ENCODE data around the gene COX7A2L. TPM values are rescaled to one million over a fixed set of nuclear protein-coding genes. Genes with fewer than 3 reads are reported as not detected.

Gene COX7A2L
- total and polyA plus RNA-seq, 4 experiments from 2014 or later, result 77.2 to 267 (median 124) TPM

DNA sequence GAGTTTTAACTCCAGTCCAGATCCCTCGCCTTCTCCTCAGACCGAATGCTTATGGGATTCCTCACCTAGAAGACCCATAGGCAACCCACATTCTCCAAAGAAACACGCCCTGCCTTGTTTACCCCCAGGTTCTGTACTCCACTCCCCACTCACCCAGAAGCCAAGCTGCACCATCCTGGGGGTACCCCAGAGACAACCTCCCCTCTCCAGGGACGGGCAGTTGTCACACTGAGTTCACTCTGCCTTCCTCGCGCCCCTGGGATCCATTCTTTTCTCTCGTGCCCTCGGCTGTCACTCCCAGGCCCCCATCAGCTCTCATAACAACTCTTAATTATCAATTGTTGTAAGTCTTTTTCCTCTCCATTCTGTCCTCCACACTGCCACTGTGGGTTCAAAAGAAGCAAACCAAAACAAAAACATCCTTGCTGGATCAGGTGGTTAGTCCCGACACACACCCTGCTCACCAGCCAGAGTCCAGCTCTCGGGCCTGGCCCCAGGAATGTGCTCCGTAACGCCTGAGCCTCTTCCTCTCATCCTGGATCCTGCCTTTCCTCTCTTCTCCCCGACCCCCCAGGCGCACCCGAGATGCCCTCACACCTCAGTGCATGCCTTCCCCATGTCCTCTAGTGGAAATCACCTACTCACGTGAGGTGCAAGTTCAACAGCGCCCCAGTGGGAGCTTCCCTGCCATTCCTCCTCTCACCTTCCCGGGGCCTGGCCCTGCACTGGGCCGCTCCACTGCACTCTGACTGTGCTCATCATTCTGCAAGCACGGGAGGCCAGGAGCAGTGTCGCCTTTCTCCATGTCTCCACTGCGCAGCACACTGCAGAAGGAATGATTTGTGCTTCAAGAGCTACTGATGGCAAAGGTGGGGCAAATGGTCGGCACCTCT lies 20.7 kb downstream of the COX7A2L start:
- H3K36me3 ChIP-seq (ENCODE audit: insufficient read depth, low read length), result no peaks in the 10 kb centered on the region
- H3K4me3 ChIP-seq (ENCODE audit: low read length in 2 of 2), result no peak overlapping the region
- H3K4me1 ChIP-seq (ENCODE audit: insufficient read depth, low read length), result peaks cover 16% of the 10 kb centered on the region
- Mint-ChIP-seq H3K27ac (peak overlapping the region; percentile 33 to 91 (median 73)), H3K4me1 (peaks cover 19 to 33% (median 25%) of the 10 kb centered on the region in 4 donors), H3K4me3 (peak overlapping the region in 3 of 8 donors; percentile 7 to 49 (median 47)), H3K27me3 (no peaks in the 10 kb centered on the region), H3K9me3 (peaks cover 0 to 13% (median 2%) of the 10 kb centered on the region in 8 donors), H3K36me3 (peaks cover 63 to 79% of the 10 kb centered on the region in 2 donors)
- intact Hi-C loops (cut with micrococcal nuclease), result no loop called here
- no peak overlapping the region for H3K27ac ChIP-seq (ENCODE audit: low read depth, low read length)
- ChIA-PET CTCF (ENCODE audit: partially characterized antibody) (no interaction called here), POLR2A (ENCODE audit: partially characterized antibody) (no interaction called here)
- DNase-seq, result no peak
- no peaks in the 10 kb centered on the region for H3K27me3 ChIP-seq (ENCODE audit: insufficient read depth, low read length)
- H3K9me3 ChIP-seq (ENCODE audit: control insufficient read depth in 1 of 2, low read length in 2 of 2), result no peaks in the 10 kb centered on the region

DNA sequence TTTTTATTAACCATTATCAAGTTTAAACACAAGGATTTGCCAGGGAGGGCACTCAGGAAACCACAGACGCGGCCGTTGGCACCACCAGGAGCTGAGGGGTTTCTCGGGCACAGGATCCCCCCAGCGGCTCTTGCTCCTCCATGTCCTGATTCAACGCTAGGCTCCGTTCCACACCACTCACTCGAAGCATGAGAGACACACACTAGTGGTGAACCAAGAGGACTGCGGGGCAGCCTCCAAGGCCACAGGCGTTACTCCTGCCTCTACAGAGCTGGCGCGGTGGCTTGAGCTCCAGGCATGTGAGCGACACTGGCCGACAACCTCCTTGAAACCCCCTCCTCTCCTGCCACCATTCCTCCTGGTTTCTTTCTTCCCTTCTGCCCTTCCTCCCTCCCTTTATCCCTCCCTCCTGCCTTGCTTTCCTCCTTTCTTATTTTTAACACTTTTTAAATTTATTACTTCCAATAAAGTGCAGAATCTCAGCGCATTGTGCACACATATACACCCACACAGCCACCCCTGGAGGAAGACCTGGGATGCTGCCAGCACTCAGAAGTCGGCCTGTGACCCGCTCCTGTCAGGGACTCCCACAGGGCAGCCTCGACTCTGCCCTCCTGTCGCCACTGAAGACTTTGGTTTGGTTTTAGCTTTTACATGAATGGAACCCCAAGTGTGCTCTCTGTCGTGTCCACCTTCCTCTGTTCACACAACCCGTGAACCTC lies 21.7 kb downstream of the COX7A2L start:
- H3K27me3 ChIP-seq (ENCODE audit: insufficient read depth, low read length), result no peaks in the 10 kb centered on the region
- peaks cover 0 to 13% (median 2%) of the 10 kb centered on the region in 8 donors for H3K9me3 Mint-ChIP-seq
- POLR2A ChIA-PET (ENCODE audit: partially characterized antibody), result no interaction called here
- H3K4me3 Mint-ChIP-seq, result no peak overlapping the region
- H3K27ac ChIP-seq (ENCODE audit: low read depth, low read length), result no peak overlapping the region
- H3K4me1 Mint-ChIP-seq, result peaks cover 19 to 33% (median 25%) of the 10 kb centered on the region in 4 donors
- no peaks in the 10 kb centered on the region for H3K9me3 ChIP-seq (ENCODE audit: control insufficient read depth in 1 of 2, low read length in 2 of 2)
- peaks cover 62 to 77% of the 10 kb centered on the region in 2 donors for H3K36me3 Mint-ChIP-seq
- intact Hi-C loops (cut with micrococcal nuclease), result no loop called here
- H3K36me3 ChIP-seq (ENCODE audit: insufficient read depth, low read length), result no peaks in the 10 kb centered on the region
- CTCF ChIA-PET (ENCODE audit: partially characterized antibody), result no interaction called here
- DNase-seq, result no peak
- no peak overlapping the region for H3K4me3 ChIP-seq (ENCODE audit: low read length in 2 of 2)
- peak overlapping the region in 6 of 7 donors; percentile 33 to 83 (median 73) for H3K27ac Mint-ChIP-seq
- no peaks in the 10 kb centered on the region for H3K27me3 Mint-ChIP-seq
- peaks cover 16% of the 10 kb centered on the region for H3K4me1 ChIP-seq (ENCODE audit: insufficient read depth, low read length)

DNA sequence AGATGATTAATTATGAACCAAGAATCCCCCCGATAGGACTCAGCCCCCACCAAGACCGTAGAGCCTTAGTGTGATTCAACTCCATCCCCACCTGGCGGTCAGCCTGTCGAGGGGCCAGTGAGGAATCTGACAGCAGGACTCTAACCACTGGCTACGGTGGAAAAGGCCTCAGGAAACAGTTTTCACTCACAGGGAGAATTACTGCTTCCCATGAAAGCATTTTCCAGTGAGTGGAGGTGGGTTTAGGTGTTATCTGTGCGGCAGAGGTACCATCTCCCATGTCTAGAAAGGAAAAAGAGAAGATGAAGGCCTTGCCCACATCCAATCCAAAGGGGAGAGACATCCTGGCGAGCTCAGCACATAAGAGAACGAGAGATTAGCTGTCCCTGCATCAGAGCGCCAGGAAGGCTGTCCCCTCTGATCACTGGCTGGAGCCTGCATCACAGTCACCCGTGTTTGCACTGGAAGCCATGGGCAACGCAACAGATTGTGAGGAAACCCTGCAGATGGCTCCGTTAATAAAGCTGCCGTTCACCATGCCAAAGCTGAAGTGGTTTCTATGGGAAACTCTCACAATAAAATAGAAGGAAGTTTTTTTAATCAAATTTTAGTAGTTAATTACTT lies 22.3 kb downstream of the COX7A2L start:
- no peak overlapping the region for H3K27ac ChIP-seq (ENCODE audit: low read depth, low read length)
- Mint-ChIP-seq H3K9me3 (peaks cover 0 to 13% (median 2%) of the 10 kb centered on the region in 8 donors), H3K4me3 (no peak overlapping the region), H3K27me3 (no peaks in the 10 kb centered on the region), H3K27ac (peak overlapping the region in 2 of 7 donors; percentile 81 to 83), H3K36me3 (peaks cover 65 to 81% of the 10 kb centered on the region in 2 donors), H3K4me1 (peaks cover 17 to 33% (median 23%) of the 10 kb centered on the region in 4 donors)
- H3K9me3 ChIP-seq (ENCODE audit: control insufficient read depth in 1 of 2, low read length in 2 of 2), result no peaks in the 10 kb centered on the region
- peaks cover 5% of the 10 kb centered on the region for H3K36me3 ChIP-seq (ENCODE audit: insufficient read depth, low read length)
- no peak overlapping the region for H3K4me3 ChIP-seq (ENCODE audit: low read length in 2 of 2)
- DNase-seq, result no peak
- CTCF ChIA-PET (ENCODE audit: partially characterized antibody), result no interaction called here
- peaks cover 16% of the 10 kb centered on the region for H3K4me1 ChIP-seq (ENCODE audit: insufficient read depth, low read length)
- POLR2A ChIA-PET (ENCODE audit: partially characterized antibody), result interaction anchor here (0.7 kb wide), 1 partner anchor 8 kb away, joined by 4 read pairs; no protein-coding TSS in a partner anchor
- intact Hi-C loops (cut with micrococcal nuclease), result no loop called here
- no peaks in the 10 kb centered on the region for H3K27me3 ChIP-seq (ENCODE audit: insufficient read depth, low read length)

DNA sequence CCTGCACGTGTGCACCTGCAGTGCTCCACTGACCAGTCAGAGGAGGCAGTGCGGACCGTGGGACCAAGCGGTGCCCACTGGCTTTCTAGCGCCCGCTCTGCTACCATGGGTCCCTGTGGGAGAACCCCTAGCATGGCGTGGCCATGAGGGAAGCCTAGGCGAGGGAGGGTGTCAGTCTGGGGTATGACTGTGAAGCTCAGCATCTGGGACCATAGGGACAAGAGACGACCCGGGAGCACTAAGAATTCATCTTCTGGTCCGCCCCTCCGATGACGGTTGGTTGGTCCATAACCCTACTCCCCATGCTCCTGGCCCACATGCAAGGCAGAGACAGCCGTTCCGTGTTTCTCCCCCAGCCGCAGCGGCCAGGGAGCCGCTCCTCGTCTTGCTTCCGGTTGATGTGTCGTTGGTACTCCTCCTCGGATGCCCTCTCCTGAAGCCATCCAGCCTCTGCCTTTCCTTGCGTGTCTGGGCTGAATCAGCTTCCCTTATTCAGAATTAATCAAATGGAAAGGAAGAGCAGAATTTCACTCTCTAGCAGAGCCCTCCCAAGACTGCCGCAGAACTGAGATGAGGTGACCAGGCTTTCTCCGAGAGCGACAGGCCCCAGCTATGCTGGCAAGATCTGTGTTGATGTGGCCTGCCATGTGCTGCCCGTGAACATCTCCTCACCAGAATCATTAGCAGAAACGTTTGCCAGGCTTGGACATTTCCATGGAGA lies 23.0 kb downstream of the COX7A2L start:
- peaks cover 16% of the 10 kb centered on the region for H3K4me1 ChIP-seq (ENCODE audit: insufficient read depth, low read length)
- intact Hi-C loops (cut with micrococcal nuclease), result no loop called here
- H3K36me3 ChIP-seq (ENCODE audit: insufficient read depth, low read length), result peaks cover 12% of the 10 kb centered on the region
- H3K27me3 ChIP-seq (ENCODE audit: insufficient read depth, low read length), result no peaks in the 10 kb centered on the region
- POLR2A ChIA-PET (ENCODE audit: partially characterized antibody), result interaction anchor here (0.7 kb wide), 1 partner anchor 9 kb away, joined by 4 read pairs; no protein-coding TSS in a partner anchor
- no peak overlapping the region for H3K27ac ChIP-seq (ENCODE audit: low read depth, low read length)
- peaks cover 0 to 11% (median 2%) of the 10 kb centered on the region in 8 donors for H3K9me3 Mint-ChIP-seq
- H3K27ac Mint-ChIP-seq, result peak overlapping the region in 3 of 7 donors; percentile 18 to 83 (median 81)
- H3K36me3 Mint-ChIP-seq, result peaks cover 65 to 81% of the 10 kb centered on the region in 2 donors
- no peak overlapping the region for H3K4me3 Mint-ChIP-seq
- no peaks in the 10 kb centered on the region for H3K27me3 Mint-ChIP-seq
- H3K9me3 ChIP-seq (ENCODE audit: control insufficient read depth in 1 of 2, low read length in 2 of 2), result no peaks in the 10 kb centered on the region
- no peak for DNase-seq
- CTCF ChIA-PET (ENCODE audit: partially characterized antibody), result interaction anchor here (0.9 kb wide), 1 partner anchor 9 kb away, joined by 3 read pairs; no protein-coding TSS in a partner anchor
- no peak overlapping the region for H3K4me3 ChIP-seq (ENCODE audit: low read length in 2 of 2)
- peaks cover 13 to 26% (median 18%) of the 10 kb centered on the region in 4 donors for H3K4me1 Mint-ChIP-seq

DNA sequence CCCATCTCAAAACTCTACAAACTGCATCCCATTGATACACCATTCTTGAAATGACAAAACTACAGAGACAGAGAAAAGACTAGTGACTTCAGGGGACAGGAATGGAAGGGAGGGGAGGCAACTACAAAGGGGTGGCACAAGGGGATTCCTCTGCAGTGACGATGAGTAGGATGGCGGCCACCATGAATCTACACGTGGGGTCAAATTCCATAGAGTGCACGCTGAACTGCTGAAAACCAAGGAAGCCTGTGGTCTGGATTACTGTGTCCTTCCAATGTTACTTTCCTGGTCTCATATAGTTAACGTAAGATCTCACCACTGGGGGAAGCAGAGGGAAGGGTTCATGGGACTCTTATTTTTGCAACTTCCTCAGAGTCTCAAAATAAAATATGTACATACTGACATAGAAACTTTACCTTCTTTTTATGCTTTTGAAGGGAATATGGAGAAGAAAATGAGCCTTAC lies 23.6 kb downstream of the COX7A2L start:
- POLR2A ChIA-PET (ENCODE audit: partially characterized antibody), result no interaction called here
- H3K4me1 Mint-ChIP-seq, result peaks cover 11 to 22% (median 15%) of the 10 kb centered on the region in 4 donors

DNA sequence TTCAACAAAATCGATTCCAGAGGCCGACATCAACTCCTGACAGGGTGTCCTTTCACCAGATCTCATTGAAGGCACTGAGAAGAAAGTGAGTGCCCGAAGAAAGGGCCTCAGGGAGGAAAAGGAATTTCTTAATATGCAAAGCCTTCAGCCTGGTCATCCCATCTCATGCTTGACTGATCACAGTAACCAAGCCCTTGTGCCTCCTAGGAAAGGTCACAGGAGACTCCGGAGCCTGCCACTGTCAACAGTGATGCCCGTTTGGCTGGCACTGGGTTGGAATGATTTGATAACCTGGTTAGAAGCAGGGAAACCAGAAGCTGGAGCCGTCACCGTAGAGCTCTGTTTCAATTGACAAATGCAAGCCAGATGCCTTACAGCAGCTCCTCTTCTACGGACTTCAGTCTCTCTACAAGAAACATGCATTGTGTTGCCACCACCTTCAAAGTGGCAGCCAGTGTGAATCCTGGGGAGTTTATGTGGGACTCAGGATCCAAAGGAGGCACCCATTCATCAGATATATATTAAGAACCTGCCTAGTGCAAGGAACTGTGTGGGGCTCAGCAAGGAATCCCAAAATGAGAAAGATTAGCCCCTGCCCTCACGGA lies 24.6 kb downstream of the COX7A2L start:
- DNase-seq, result no peak
- ChIA-PET CTCF (ENCODE audit: partially characterized antibody) (interaction anchor here (1.0 kb wide), 1 partner anchor 8 kb away, joined by 3 read pairs; no protein-coding TSS in a partner anchor), POLR2A (ENCODE audit: partially characterized antibody) (no interaction called here)
- peaks cover 0 to 8% (median 2%) of the 10 kb centered on the region in 8 donors for H3K9me3 Mint-ChIP-seq
- no peaks in the 10 kb centered on the region for H3K27me3 Mint-ChIP-seq
- no peak overlapping the region for H3K4me3 ChIP-seq (ENCODE audit: low read length in 2 of 2)
- peaks cover 67 to 85% of the 10 kb centered on the region in 2 donors for H3K36me3 Mint-ChIP-seq
- H3K4me3 Mint-ChIP-seq, result no peak overlapping the region
- H3K4me1 ChIP-seq (ENCODE audit: insufficient read depth, low read length), result peaks cover 1% of the 10 kb centered on the region
- H3K9me3 ChIP-seq (ENCODE audit: control insufficient read depth in 1 of 2, low read length in 2 of 2), result no peaks in the 10 kb centered on the region
- no peaks in the 10 kb centered on the region for H3K27me3 ChIP-seq (ENCODE audit: insufficient read depth, low read length)
- intact Hi-C loops (cut with micrococcal nuclease), result no loop called here
- H3K27ac ChIP-seq (ENCODE audit: low read depth, low read length), result no peak overlapping the region
- H3K36me3 ChIP-seq (ENCODE audit: insufficient read depth, low read length), result peaks cover 27% of the 10 kb centered on the region
- peaks cover 8 to 13% (median 9%) of the 10 kb centered on the region in 4 donors for H3K4me1 Mint-ChIP-seq
- H3K27ac Mint-ChIP-seq, result peak overlapping the region in 1 of 7 donors; percentile 83

More for the DNA sequence above, 23.6 kb downstream of the COX7A2L start:
- CTCF ChIA-PET (ENCODE audit: partially characterized antibody), result interaction anchor here (0.9 kb wide), 1 partner anchor 9 kb away, joined by 3 read pairs; no protein-coding TSS in a partner anchor
- H3K36me3 ChIP-seq (ENCODE audit: insufficient read depth, low read length), result peaks cover 18% of the 10 kb centered on the region
- no peak for DNase-seq
- peaks cover 0 to 9% (median 2%) of the 10 kb centered on the region in 8 donors for H3K9me3 Mint-ChIP-seq
- H3K4me3 Mint-ChIP-seq, result no peak overlapping the region
- H3K36me3 Mint-ChIP-seq, result peaks cover 66 to 84% of the 10 kb centered on the region in 2 donors
- H3K4me1 ChIP-seq (ENCODE audit: insufficient read depth, low read length), result peaks cover 10% of the 10 kb centered on the region
- no peaks in the 10 kb centered on the region for H3K27me3 Mint-ChIP-seq
- no peak overlapping the region for H3K27ac ChIP-seq (ENCODE audit: low read depth, low read length)
- no peaks in the 10 kb centered on the region for H3K9me3 ChIP-seq (ENCODE audit: control insufficient read depth in 1 of 2, low read length in 2 of 2)
- intact Hi-C loops (cut with micrococcal nuclease), result no loop called here
- no peak overlapping the region for H3K4me3 ChIP-seq (ENCODE audit: low read length in 2 of 2)
- peak overlapping the region in 4 of 7 donors; percentile 18 to 83 (median 75) for H3K27ac Mint-ChIP-seq
- no peaks in the 10 kb centered on the region for H3K27me3 ChIP-seq (ENCODE audit: insufficient read depth, low read length)

Data from CD4-positive, alpha-beta memory T cell (primary cell).